GM18907 (cell line): Measurements from ENCODE around the gene NTRK2.

ENCODE experiments used
- ATAC-seq: cut with Tn5 transposase; IDR thresholded peaks from one replicate; pipeline ENCODE4 v1.9.1; 2021; ENCODE audit warnings: mild to moderate bottlenecking, moderate library complexity; ENCODE audit not compliant: unreplicated experiment

The NTRK2 gene

DNA sequence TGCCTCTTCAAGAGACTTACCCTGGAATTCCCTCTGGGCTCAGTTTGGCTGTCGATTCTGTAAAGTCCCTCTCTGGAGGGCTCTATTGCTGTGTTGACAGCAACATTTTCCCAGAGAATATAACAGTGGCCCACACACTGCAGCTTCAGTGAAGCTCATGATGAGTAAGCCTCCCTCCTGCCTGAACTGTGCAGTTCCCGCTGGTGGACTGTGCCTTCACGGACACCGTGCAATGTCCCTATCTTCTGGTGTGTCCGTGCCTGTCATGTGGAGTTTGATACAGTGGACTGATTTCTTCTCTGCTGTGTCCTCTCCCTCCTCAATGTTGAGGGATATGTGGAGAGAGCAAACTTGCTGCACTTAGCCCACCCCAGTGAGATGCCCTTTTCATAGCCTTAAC is 109.0 kb downstream of the NTRK2 start:
- ATAC-seq, result no peak

DNA sequence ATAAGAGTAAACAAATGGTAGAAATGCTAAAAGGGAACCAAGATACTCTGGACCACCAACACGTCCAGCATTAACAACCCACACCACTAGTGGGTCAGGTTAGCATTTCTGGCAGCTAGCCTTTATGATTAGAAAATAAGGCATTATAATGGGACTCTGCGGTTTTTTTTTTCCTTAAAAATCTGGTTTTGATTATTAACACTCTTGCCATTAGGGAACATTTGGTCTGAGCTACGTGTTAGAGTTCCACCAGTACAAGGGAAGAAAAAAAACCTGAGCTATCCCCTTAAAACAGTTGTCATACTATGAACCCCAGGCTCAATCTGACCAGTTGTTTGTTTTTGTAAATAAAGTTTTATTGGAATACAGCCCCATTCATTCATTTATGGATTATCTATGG is 110.4 kb downstream of the NTRK2 start:
- ATAC-seq, result no peak

- ATAC-seq, result no peak
These were observed 110.9 kb downstream of the NTRK2 start for GRCh38 chr9:84780385-84780784.

- ATAC-seq, result no peak
These were observed 111.9 kb downstream of the NTRK2 start for GRCh38 chr9:84781458-84781857.

- no peak for ATAC-seq
These were observed 112.7 kb downstream of the NTRK2 start for GRCh38 chr9:84781931-84782866.

- no peak for ATAC-seq
These were observed 116.4 kb downstream of the NTRK2 start for GRCh38 chr9:84785792-84786547.

GRCh38 chr9:84788803-84789462 is 119.4 kb downstream of the NTRK2 start:
- no peak for ATAC-seq

DNA sequence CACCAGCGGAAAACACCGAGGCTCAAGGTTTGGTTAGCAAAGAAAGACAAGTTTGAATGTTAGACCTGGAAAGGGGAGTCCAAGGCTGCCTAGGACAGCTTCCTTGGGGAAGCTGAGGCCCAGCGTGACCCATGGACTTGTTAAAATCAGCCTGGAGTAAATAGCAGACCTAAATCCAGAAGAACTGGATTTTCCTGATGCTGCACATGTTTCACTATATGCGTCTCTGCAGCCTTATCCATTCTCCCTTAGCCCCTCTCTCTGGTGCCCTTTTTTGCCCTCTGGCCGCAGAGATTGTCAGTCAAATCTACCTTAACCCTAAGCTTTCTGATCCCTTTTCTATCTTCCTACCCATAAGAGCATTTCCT is 119.9 kb downstream of the NTRK2 start:
- no peak for ATAC-seq

DNA sequence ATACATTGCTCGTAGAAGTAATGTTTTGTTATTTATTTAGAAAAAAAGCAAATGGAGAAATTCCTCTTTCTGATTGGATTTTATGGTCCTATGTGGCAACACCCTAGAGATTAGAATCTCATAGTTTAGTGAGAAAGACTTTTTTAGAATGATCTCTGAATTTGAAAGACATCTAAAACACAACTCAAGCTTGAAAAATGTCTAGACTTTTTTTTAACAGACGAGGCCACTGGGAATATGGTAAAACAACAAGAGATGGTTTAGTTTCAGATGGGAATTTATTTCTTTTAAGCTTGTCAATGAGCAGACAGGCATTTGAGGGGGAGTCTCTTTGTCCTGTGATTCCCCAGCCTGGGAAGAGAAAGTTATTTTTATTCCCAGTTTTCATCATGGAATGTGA is 122.1 kb downstream of the NTRK2 start:
- no peak for ATAC-seq

DNA sequence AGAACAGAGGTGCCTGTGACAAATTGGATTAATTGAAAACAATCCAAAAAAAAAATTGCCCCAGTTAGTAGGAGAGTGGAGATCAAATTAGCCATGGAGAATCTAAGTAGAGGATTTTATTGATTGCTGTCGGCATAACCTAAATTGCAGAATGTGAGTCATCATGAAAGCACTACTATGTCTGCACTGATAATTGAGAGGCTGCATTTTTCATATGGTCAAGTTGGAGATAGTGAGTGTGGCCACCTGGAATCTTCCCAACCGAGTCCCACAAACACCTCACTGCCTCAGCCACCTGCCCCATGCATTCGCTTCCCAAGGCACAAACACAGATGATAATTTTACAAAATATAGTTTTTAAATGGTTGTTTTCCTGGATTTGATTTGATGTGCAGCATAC is 123.7 kb downstream of the NTRK2 start:
- no peak for ATAC-seq

DNA sequence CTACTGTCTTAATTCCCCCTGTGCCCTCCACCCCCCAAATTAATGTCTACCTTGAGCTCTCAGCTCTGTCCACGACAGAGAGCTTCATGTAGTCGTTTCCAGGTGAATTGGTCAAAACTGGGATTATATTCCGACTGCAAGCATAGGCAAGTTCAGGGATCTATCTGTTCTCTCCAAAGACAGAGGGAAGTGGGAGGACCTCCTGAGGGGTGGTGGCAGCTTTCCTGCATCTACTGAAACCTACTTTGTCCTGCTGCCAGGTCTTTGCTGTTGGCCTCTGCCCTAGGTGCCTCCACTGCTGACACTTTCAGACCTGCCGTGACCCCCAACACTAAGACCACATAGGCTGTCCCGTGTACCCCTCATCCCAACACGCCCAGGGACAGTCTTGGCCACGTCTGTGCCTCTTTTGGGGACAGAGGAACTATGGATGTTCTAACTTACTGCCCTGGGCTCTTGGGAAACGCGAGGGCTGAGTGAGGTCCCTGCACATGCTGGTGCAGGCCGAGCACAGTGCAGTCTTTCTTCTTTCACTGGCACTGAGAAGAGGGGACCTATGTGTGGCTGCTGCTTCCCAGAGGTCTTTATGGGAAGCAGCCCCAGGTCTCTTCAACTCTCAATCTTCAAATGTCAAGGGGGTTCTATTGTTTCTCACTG is 125.6 kb downstream of the NTRK2 start:
- no peak for ATAC-seq

DNA sequence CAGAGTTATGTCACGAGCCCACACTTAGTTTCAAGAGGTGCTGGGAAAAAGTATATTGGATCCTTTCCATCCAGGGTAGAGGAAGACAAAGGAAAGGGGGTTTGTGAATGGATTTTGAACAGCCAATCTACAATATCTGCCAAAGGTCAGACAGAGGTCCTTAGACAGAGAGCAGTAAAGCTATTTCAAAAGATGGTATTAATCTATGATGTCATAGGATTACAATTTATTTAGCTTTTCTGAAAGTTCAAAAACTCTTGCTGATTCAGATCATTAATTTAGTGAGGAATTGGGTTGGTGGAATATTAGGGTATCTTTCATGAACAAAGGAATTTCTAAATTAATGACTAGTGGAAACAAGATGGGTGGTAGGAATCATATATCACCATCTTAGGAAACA is 126.9 kb downstream of the NTRK2 start:
- no peak for ATAC-seq

- no peak for ATAC-seq
These were observed 129.7 kb downstream of the NTRK2 start for GRCh38 chr9:84799251-84799650.

DNA sequence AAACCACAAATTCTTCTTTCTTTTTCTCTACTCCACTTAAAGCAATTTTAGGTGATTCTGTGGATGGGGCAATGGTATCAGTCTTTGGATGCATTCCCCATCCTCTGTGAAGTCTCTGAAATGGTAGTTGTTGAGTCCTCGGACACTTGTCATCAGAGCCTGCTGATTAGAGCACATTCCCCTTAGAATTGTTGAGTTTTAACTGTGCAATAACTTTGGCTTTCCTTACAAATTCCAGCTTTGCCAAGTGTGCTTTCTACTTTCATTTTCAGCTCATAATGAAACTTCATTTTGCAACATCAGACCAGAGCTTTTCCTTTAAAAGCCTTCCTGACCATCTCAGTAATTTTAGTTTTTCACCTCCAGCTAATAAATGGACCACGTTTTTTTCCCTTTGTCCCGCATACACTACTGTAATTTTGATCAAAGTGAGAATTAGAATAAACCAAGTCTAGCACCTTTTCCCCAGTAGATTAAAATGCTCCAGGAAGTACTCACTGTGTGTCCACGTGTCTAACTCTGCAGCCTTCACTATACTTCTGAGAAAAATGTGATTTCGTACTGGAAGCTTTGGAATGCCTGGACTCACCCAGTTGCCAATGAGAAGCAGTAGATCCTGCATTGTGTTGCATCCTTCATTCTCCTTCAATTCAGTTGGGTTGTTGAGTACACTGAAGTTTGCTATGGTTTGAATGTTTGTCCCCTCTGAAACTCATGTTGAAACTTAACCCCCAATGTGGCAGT is 135.6 kb downstream of the NTRK2 start:
- no peak for ATAC-seq

- ATAC-seq, result no peak
These were observed 137.9 kb downstream of the NTRK2 start for GRCh38 chr9:84807431-84807830.

GRCh38 chr9:84807870-84808390 is 138.4 kb downstream of the NTRK2 start:
- no peak for ATAC-seq

DNA sequence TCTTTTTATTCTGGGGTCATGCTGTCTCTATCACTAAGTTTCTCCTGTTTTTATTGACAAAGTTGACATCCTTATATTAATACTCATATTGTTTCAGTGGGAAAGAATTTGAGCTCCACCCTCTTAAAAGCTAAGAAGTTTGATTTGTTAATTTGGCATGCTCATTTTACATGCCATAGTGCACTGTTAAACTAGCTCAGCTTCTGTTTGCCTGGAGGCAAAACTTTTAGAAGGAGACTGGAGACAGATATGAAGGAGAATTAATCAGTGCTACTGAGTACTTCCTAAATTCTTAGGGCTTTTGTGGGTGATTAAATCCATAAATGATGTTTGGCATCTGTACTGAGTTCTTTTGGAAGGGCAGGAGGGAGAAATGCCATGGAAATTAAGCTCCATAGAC is 138.9 kb downstream of the NTRK2 start:
- no peak for ATAC-seq

GRCh38 chr9:84811072-84811750 is 141.7 kb downstream of the NTRK2 start:
- no peak for ATAC-seq

DNA sequence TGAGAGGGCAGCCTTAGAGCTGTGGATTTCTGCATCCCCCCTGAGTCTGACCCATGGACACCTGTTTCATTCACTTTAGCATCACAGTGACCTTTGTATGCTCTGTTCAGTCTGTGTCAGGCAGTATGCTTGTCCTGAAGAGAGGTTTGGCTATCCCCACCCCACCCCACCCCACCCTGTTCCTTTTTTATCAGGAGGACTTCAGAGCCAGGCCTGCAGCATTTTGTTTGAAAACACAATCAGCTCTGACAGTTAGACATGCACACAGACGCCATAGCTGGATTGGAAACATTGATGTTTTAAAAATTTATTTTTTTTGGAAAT is 142.2 kb downstream of the NTRK2 start:
- no peak for ATAC-seq

DNA sequence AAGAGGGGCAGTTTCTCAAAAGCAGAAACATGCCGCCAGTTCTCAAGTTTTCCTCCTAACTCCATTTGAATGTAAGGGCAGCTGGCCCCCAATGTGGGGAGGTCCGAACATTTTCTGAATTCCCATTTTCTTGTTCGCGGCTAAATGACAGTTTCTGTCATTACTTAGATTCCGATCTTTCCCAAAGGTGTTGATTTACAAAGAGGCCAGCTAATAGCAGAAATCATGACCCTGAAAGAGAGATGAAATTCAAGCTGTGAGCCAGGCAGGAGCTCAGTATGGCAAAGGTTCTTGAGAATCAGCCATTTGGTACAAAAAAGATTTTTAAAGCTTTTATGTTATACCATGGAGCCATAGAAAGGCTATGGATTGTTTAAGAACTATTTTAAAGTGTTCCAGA is 142.8 kb downstream of the NTRK2 start:
- ATAC-seq, result no peak
